ENCODE measurements around the gene DDC. TPM values are rescaled to one million over a fixed set of nuclear protein-coding genes. Genes with fewer than 3 reads are reported as not detected.

Gene DDC
- total RNA-seq, 1 donor from 2014 or later, result not detected

DNA sequence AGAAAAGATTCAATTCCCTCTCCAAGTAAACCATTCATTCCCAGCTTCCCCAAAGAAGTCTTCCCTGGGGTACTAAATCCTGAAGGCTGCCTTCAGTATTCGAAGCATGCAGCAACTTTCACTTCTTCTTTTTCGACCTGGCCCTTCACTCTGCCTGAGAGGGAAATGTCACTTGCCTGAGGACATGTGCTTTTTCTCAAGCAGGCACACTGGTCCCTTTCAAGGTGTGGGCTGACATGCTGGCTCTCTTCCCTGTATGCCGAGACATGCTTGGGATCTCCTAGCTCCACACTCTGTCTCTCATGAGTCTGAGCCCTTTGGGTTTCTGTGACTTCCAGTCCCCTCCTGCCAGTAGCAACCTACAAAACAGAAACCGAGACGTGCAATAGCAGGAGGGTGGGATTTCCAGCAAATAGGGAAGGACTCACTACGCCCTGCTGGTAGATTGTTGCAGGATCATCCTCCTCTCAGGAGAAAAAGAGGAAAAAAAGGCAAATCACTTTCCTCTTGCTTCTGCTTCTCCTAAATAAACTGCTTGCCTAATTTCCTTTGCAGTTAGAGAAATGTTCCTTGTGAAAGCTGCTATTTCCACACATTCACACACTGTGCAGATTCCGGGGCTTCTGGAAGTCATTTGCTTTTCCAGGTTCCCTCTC is 148.6 kb downstream of the DDC start:
- Histone ChIP-seq H3K36me3 (no peaks in the 10 kb centered on the region), H3K4me3 (no peak overlapping the region), H3K9me3 (no peaks in the 10 kb centered on the region), H3K27me3 (no peaks in the 10 kb centered on the region), H3K4me1 (no peaks in the 10 kb centered on the region), H3K27ac (no peak overlapping the region)
- intact Hi-C loops (cut with DNase I), result no loop called here
- TF ChIP-seq, protein P1, sequence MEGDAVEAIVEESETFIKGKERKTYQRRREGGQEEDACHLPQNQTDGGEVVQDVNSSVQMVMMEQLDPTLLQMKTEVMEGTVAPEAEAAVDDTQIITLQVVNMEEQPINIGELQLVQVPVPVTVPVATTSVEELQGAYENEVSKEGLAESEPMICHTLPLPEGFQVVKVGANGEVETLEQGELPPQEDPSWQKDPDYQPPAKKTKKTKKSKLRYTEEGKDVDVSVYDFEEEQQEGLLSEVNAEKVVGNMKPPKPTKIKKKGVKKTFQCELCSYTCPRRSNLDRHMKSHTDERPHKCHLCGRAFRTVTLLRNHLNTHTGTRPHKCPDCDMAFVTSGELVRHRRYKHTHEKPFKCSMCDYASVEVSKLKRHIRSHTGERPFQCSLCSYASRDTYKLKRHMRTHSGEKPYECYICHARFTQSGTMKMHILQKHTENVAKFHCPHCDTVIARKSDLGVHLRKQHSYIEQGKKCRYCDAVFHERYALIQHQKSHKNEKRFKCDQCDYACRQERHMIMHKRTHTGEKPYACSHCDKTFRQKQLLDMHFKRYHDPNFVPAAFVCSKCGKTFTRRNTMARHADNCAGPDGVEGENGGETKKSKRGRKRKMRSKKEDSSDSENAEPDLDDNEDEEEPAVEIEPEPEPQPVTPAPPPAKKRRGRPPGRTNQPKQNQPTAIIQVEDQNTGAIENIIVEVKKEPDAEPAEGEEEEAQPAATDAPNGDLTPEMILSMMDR (IDR thresholded peaks at IDR 0.05), result no peak
- no peak for DNase-seq (ENCODE audit: low spot score in 2 of 2)

DNA sequence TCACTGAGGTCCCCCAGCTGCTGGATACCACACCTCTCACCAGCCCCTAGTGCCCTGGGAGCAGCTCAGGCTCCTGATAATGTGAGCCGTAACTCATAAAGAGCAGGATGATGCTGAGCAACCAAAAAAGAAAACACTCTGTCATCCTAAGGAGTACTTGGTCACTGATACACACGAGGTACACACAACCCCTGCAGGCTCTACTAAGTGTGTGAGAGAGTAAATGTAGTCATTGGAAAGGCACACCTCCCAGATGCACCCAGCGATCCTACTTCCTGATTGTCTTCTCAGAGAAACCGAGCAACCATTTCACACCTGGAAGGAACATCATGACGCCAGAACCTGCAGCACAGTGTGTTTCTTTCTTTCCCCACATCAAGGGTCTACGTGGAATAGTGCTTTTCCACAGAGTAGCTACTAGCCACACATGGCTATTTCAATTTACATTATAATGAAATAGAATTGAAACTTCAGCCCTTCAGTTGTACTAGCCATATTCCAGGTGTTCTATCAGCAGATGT is 149.3 kb downstream of the DDC start:
- Histone ChIP-seq H3K9me3 (no peaks in the 10 kb centered on the region), H3K4me3 (no peak overlapping the region), H3K27me3 (no peaks in the 10 kb centered on the region), H3K36me3 (no peaks in the 10 kb centered on the region), H3K27ac (no peak overlapping the region), H3K4me1 (no peaks in the 10 kb centered on the region)
- no peak for DNase-seq (ENCODE audit: low spot score in 2 of 2)
- TF ChIP-seq, protein P1 (IDR thresholded peaks at IDR 0.05), result no peak
- intact Hi-C loops (cut with DNase I), result no loop called here

DNA sequence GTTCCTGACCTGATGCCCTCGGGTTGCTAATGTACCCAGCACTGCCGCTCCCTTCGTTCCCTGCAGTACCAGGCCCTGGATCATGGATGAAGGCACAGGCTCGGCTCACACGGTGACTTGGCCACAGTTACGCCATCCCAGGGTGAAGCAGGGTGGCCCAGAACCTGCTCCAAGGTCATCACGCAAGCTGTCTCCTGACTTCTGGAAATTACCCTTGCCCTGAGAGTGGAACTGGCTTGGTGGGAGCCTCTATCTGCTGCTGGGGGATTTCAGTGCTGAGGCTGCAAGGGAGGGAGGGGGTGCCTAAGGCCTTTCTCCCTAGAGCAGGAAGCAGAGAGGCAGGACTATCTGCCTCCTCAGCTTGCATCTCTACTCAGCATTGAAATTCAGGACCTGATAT is 151.6 kb downstream of the DDC start:
- TF ChIP-seq, protein P1 (IDR thresholded peaks at IDR 0.05), result no peak
- H3K36me3 ChIP-seq, result no peaks in the 10 kb centered on the region
- intact Hi-C loops (cut with DNase I), result no loop called here
- H3K4me3 ChIP-seq, result no peak overlapping the region
- DNase-seq (ENCODE audit: low spot score in 2 of 2), result no peak
- no peaks in the 10 kb centered on the region for H3K4me1 ChIP-seq
- H3K27ac ChIP-seq, result no peak overlapping the region
- H3K27me3 ChIP-seq, result no peaks in the 10 kb centered on the region
- H3K9me3 ChIP-seq, result no peaks in the 10 kb centered on the region

DNA sequence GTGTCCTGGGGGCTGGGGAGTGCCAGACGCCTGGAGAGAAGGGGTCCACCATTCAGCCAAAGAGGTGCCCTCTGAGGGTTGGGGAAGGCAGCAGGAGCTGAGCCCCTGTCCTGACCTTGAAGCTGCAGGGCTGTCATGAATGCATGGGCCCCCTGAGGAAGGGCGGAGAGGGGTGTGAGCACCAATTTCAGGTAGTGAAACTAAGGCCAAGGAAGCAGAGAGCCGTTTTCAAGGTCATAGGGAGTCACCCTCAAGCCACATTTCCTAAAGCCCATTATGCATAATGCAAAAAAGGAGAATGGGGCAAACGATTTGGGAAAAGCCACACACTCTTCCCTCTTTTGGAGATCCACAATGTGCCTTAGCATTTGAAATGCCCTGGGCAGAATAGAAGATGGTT is 152.2 kb downstream of the DDC start:
- H3K9me3 ChIP-seq, result no peaks in the 10 kb centered on the region
- H3K27me3 ChIP-seq, result no peaks in the 10 kb centered on the region
- H3K4me3 ChIP-seq, result no peak overlapping the region
- intact Hi-C loops (cut with DNase I), result no loop called here
- H3K4me1 ChIP-seq, result no peaks in the 10 kb centered on the region
- H3K27ac ChIP-seq, result no peak overlapping the region
- TF ChIP-seq, protein P1 (IDR thresholded peaks at IDR 0.05), result no peak
- no peaks in the 10 kb centered on the region for H3K36me3 ChIP-seq
- DNase-seq (ENCODE audit: low spot score in 2 of 2), result no peak

DNA sequence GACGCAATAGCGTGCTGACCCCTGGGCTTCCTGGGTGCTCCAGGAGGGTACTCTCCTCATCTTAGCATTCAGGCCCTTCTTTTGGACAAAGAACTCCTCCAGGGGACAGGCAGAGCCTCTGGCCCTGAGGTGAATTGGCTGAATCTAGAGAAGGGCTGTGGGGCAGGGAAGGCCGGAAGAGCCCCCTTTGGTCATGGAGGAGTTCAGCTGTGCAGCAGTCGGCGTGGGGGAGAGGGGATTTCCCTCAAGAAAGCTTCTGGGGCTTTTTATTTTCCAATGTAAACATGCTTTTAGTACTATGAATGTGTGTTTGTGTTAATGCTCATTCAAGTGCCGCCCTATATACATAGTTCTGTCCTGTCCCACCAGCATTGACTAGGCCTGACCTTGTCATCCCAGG is 153.9 kb downstream of the DDC start:
- H3K36me3 ChIP-seq, result no peaks in the 10 kb centered on the region
- H3K4me3 ChIP-seq, result no peak overlapping the region
- no peaks in the 10 kb centered on the region for H3K9me3 ChIP-seq
- H3K4me1 ChIP-seq, result no peaks in the 10 kb centered on the region
- no peaks in the 10 kb centered on the region for H3K27me3 ChIP-seq
- intact Hi-C loops (cut with DNase I), result no loop called here
- TF ChIP-seq, protein P1 (IDR thresholded peaks at IDR 0.05), result no peak
- no peak overlapping the region for H3K27ac ChIP-seq
- DNase-seq (ENCODE audit: low spot score in 2 of 2), result no peak
